ENCODE data around the gene CEP72. TPM values are rescaled to one million over a fixed set of nuclear protein-coding genes. Genes with fewer than 3 reads are reported as not detected.

CEP72 gene
- total RNA-seq, 1 donor from 2014 or later: 7.0 TPM

DNA sequence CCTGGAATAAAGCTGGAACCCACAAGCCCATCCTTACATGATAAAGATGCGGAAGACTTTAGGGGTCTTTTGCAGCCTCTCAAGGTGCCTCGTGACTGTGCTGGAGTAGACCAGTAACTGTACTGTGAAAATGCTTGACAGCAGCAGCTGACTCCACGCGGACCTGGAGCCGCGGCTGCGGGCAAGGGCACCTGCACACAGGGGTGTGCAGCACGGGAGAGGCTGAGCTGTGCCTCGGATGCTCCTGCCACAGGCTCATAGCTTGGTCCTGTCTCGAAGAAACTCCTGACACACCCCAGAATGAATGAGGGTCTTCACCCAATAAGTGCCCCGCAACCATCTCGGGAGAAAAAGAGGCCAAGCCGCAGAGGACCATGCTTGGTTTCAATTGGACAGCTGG is 40.3 kb upstream of the CEP72 start:
- no peaks in the 10 kb centered on the region for H3K4me1 Mint-ChIP-seq (ENCODE audit: low read depth, unreplicated experiment)
- H3K4me3 Mint-ChIP-seq (ENCODE audit: unreplicated experiment): no peak overlapping the region
- Histone ChIP-seq H3K4me3 (ENCODE audit: insufficient read depth, low read depth, low read length) (no peak overlapping the region), H4K20me1 (ENCODE audit: insufficient read depth, low read length) (no peaks in the 10 kb centered on the region), H3K9me3 (ENCODE audit: insufficient read depth, low read depth, low read length) (peaks cover 9% of the 10 kb centered on the region), H3K27ac (ENCODE audit: low read depth, low read length) (no peak overlapping the region), H3K27me3 (ENCODE audit: insufficient read depth, low read length) (peaks cover 29% of the 10 kb centered on the region), H2AFZ (ENCODE audit: low read depth, low read length) (no peak overlapping the region), H3K36me3 (ENCODE audit: insufficient read depth, low read length) (no peaks in the 10 kb centered on the region), H3K4me1 (ENCODE audit: insufficient read depth, low read length) (no peaks in the 10 kb centered on the region), H3K9ac (ENCODE audit: low read length) (no peak overlapping the region), H3K4me2 (ENCODE audit: low read length) (no peak overlapping the region), H3K79me2 (ENCODE audit: insufficient read depth, low read length) (no peaks in the 10 kb centered on the region)
- peaks cover 4% of the 10 kb centered on the region for H3K36me3 Mint-ChIP-seq (ENCODE audit: low read depth, unreplicated experiment)
- DNase-seq (ENCODE audit: low read depth) (no peak), FAIRE-seq (no peak)
- H3K27me3 Mint-ChIP-seq (ENCODE audit: low read depth, unreplicated experiment): peaks cover 50% of the 10 kb centered on the region
- no peak overlapping the region for H3K27ac Mint-ChIP-seq (ENCODE audit: unreplicated experiment)
- TF ChIP-seq EZH2 (IDR thresholded peaks at IDR 0.05; ENCODE audit: insufficient read depth, low read length): no peak
- TF ChIP-seq, protein P1, sequence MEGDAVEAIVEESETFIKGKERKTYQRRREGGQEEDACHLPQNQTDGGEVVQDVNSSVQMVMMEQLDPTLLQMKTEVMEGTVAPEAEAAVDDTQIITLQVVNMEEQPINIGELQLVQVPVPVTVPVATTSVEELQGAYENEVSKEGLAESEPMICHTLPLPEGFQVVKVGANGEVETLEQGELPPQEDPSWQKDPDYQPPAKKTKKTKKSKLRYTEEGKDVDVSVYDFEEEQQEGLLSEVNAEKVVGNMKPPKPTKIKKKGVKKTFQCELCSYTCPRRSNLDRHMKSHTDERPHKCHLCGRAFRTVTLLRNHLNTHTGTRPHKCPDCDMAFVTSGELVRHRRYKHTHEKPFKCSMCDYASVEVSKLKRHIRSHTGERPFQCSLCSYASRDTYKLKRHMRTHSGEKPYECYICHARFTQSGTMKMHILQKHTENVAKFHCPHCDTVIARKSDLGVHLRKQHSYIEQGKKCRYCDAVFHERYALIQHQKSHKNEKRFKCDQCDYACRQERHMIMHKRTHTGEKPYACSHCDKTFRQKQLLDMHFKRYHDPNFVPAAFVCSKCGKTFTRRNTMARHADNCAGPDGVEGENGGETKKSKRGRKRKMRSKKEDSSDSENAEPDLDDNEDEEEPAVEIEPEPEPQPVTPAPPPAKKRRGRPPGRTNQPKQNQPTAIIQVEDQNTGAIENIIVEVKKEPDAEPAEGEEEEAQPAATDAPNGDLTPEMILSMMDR (IDR thresholded peaks at IDR 0.05; ENCODE audit: insufficient read depth, low read depth, low read length): no peak
- peaks cover 24% of the 10 kb centered on the region for H3K9me3 Mint-ChIP-seq (ENCODE audit: unreplicated experiment)

DNA sequence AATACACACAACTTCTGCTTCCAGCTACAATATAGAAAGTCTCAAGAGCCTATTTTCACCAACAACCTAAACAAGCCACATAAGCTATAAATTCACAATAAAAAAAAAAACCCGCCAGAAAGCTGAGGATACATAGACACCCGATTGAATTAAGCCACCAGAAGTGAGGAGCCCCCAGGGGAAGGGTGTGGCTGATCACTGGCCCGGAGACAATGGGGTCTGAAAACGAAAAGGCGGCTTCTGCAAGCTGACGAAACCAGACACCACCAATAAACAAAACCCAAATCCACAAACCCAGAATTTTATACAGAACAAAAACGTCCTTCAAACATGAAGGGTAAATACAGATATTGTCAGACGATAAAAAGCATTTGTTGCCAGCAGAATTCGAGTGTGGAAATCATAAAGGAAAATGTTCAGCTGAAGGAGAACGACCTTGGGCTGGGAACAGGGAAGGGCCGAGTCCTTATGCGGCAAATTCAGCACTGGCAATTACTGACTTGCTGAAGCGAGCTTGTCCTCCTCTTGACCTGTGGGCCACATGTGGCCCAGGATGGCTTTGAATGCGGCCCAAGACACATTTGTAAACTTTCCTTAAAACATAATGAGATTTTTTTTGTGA is 39.6 kb upstream of the CEP72 start:
- Mint-ChIP-seq H3K27ac (ENCODE audit: unreplicated experiment) (no peak overlapping the region), H3K9me3 (ENCODE audit: unreplicated experiment) (peaks cover 24% of the 10 kb centered on the region), H3K27me3 (ENCODE audit: low read depth, unreplicated experiment) (peaks cover 45% of the 10 kb centered on the region), H3K4me3 (ENCODE audit: unreplicated experiment) (no peak overlapping the region), H3K36me3 (ENCODE audit: low read depth, unreplicated experiment) (peaks cover 2% of the 10 kb centered on the region), H3K4me1 (ENCODE audit: low read depth, unreplicated experiment) (no peaks in the 10 kb centered on the region)
- H4K20me1 ChIP-seq (ENCODE audit: insufficient read depth, low read length): no peaks in the 10 kb centered on the region
- no peaks in the 10 kb centered on the region for H3K4me1 ChIP-seq (ENCODE audit: insufficient read depth, low read length)
- H3K79me2 ChIP-seq (ENCODE audit: insufficient read depth, low read length): no peaks in the 10 kb centered on the region
- peaks cover 5% of the 10 kb centered on the region for H3K9me3 ChIP-seq (ENCODE audit: insufficient read depth, low read depth, low read length)
- no peaks in the 10 kb centered on the region for H3K36me3 ChIP-seq (ENCODE audit: insufficient read depth, low read length)
- no peak for TF ChIP-seq EZH2 (IDR thresholded peaks at IDR 0.05; ENCODE audit: insufficient read depth, low read length)
- TF ChIP-seq, protein P1 (IDR thresholded peaks at IDR 0.05; ENCODE audit: insufficient read depth, low read depth, low read length): no peak
- no peak overlapping the region for H3K9ac ChIP-seq (ENCODE audit: low read length)
- H3K27ac ChIP-seq (ENCODE audit: low read depth, low read length): no peak overlapping the region
- no peak overlapping the region for H3K4me2 ChIP-seq (ENCODE audit: low read length)
- DNase-seq (ENCODE audit: low read depth): no peak
- H2AFZ ChIP-seq (ENCODE audit: low read depth, low read length): no peak overlapping the region
- FAIRE-seq: no peak
- H3K4me3 ChIP-seq (ENCODE audit: insufficient read depth, low read depth, low read length): no peak overlapping the region
- H3K27me3 ChIP-seq (ENCODE audit: insufficient read depth, low read length): peaks cover 25% of the 10 kb centered on the region

DNA sequence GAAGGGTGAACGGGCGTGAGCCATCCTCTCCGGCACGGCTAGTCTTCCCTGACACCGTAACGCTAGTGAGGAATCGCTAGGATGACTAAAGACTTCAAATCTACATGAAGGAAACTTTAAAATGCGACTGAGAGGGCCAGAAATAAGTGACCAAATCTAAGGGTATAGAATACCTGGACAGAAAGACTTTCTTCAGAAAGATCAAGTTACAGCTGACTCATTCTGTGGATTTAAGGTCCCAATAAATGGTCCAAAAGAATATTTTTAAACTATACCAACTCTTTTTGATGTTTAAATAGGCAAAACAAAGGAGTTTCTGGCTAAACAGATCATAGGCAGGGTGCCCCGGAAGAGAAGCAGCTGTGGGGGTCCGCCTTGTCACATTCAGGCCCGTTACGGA is 38.9 kb upstream of the CEP72 start:
- Histone ChIP-seq H3K36me3 (ENCODE audit: insufficient read depth, low read length) (no peaks in the 10 kb centered on the region), H3K4me2 (ENCODE audit: low read length) (no peak overlapping the region), H3K4me1 (ENCODE audit: insufficient read depth, low read length) (no peaks in the 10 kb centered on the region), H3K27ac (ENCODE audit: low read depth, low read length) (no peak overlapping the region), H3K9me3 (ENCODE audit: insufficient read depth, low read depth, low read length) (peaks cover 5% of the 10 kb centered on the region), H3K9ac (ENCODE audit: low read length) (no peak overlapping the region), H3K27me3 (ENCODE audit: insufficient read depth, low read length) (peaks cover 21% of the 10 kb centered on the region), H2AFZ (ENCODE audit: low read depth, low read length) (no peak overlapping the region), H4K20me1 (ENCODE audit: insufficient read depth, low read length) (no peaks in the 10 kb centered on the region), H3K4me3 (ENCODE audit: insufficient read depth, low read depth, low read length) (no peak overlapping the region), H3K79me2 (ENCODE audit: insufficient read depth, low read length) (no peaks in the 10 kb centered on the region)
- Mint-ChIP-seq H3K36me3 (ENCODE audit: low read depth, unreplicated experiment) (peaks cover 2% of the 10 kb centered on the region), H3K27me3 (ENCODE audit: low read depth, unreplicated experiment) (peaks cover 41% of the 10 kb centered on the region), H3K9me3 (ENCODE audit: unreplicated experiment) (peaks cover 29% of the 10 kb centered on the region), H3K4me1 (ENCODE audit: low read depth, unreplicated experiment) (no peaks in the 10 kb centered on the region), H3K27ac (ENCODE audit: unreplicated experiment) (no peak overlapping the region), H3K4me3 (ENCODE audit: unreplicated experiment) (no peak overlapping the region)
- DNase-seq (ENCODE audit: low read depth): no peak
- no peak for FAIRE-seq
- TF ChIP-seq, protein P1 (IDR thresholded peaks at IDR 0.05; ENCODE audit: insufficient read depth, low read depth, low read length): no peak
- TF ChIP-seq EZH2 (IDR thresholded peaks at IDR 0.05; ENCODE audit: insufficient read depth, low read length): no peak

Data from astrocyte (in vitro differentiated cells and primary cell).